ENCODE results near the gene FAM227B. TPM values are rescaled to one million over a fixed set of nuclear protein-coding genes. Genes with fewer than 3 reads are reported as not detected.
"Not testable (repeated sequence)": the region's sequence is repeated elsewhere in the genome, so short reads cannot be mapped to it uniquely, and the experiment has no call there.

Gene FAM227B
- total RNA-seq, 1 donor from 2014 or later, result 7.8 TPM

- Histone ChIP-seq H3K27me3 (ENCODE audit: control insufficient read depth in 3 of 3, insufficient read depth in 3 of 3, low read length in 3 of 3) (no peaks in the 10 kb centered on the region), H3K9ac (ENCODE audit: low read depth in 1 of 3, low read length in 3 of 3) (no peak overlapping the region), H3K4me1 (ENCODE audit: control insufficient read depth in 3 of 3, insufficient read depth in 3 of 3, low read length in 3 of 3) (no peaks in the 10 kb centered on the region), H3K36me3 (ENCODE audit: control insufficient read depth in 3 of 3, insufficient read depth in 3 of 3, low read length in 3 of 3) (no peaks in the 10 kb centered on the region), H3K4me3 (ENCODE audit: low read length in 3 of 3) (no peak overlapping the region), H3K9me3 (ENCODE audit: control insufficient read depth in 3 of 3, low read length in 3 of 3) (peaks cover 0 to 2% (median 0%) of the 10 kb centered on the region in 3 donors), H3K27ac (ENCODE audit: low read depth, low read length) (no peak overlapping the region)
These were observed 98.8 kb downstream of the FAM227B start for GRCh38 chr15:49521802-49522201.

DNA sequence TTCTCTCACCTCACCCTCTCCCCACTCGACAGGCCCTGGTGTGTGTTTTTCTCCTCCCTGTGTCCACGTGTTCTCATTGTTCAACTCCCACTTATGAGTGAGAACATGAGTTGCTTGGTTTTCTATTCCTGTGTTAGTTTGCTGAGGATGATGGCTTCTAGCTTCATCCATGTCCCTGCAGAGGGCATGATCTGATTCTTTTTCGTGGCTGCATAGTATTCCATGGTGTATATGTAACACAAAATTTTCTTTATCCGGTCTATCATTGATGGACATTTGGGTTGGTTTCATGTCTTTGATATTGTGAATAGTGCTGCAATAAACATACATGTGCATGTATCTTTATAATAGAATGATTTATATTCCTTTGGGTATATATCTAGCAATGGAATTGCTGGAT, 107.9 kb downstream of the FAM227B start:
- H3K9me3 ChIP-seq (ENCODE audit: control insufficient read depth in 3 of 3, low read length in 3 of 3); H3K4me3 ChIP-seq (ENCODE audit: low read length in 3 of 3); H3K27me3 ChIP-seq (ENCODE audit: control insufficient read depth in 3 of 3, insufficient read depth in 3 of 3, low read length in 3 of 3); H3K27ac ChIP-seq (ENCODE audit: low read depth, low read length); H3K9ac ChIP-seq (ENCODE audit: low read depth in 1 of 3, low read length in 3 of 3); H3K4me1 ChIP-seq (ENCODE audit: control insufficient read depth in 3 of 3, insufficient read depth in 3 of 3, low read length in 3 of 3); H3K36me3 ChIP-seq (ENCODE audit: control insufficient read depth in 3 of 3, insufficient read depth in 3 of 3, low read length in 3 of 3): not testable (repeated sequence)

DNA sequence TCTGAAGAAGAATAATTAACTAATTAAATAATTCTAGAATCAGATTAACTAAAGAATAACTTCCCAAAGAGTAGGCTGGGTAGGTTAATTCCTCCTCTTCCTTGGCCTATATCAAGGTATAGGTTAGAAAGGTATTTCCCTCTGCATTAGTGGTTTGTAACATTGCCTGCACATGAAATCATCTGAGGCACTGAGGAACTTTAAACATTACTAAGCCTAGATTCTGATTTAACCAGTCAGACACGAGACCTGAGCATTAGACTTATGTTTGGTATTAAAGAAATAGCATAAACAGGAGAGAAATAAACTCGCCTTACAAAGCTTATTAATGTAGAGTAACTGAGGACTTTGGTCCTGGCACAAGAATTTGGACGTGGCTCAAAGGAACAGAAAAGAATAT, 113.4 kb downstream of the FAM227B start:
- Histone ChIP-seq H3K4me1 (ENCODE audit: control insufficient read depth in 3 of 3, insufficient read depth in 3 of 3, low read length in 3 of 3) (no peaks in the 10 kb centered on the region), H3K9me3 (ENCODE audit: control insufficient read depth in 3 of 3, low read length in 3 of 3) (peaks cover 0 to 2% (median 0%) of the 10 kb centered on the region in 3 donors), H3K36me3 (ENCODE audit: control insufficient read depth in 3 of 3, insufficient read depth in 3 of 3, low read length in 3 of 3) (no peaks in the 10 kb centered on the region), H3K27me3 (ENCODE audit: control insufficient read depth in 3 of 3, insufficient read depth in 3 of 3, low read length in 3 of 3) (no peaks in the 10 kb centered on the region), H3K9ac (ENCODE audit: low read depth in 1 of 3, low read length in 3 of 3) (no peak overlapping the region), H3K4me3 (ENCODE audit: low read length in 3 of 3) (no peak overlapping the region), H3K27ac (ENCODE audit: low read depth, low read length) (no peak overlapping the region)

DNA sequence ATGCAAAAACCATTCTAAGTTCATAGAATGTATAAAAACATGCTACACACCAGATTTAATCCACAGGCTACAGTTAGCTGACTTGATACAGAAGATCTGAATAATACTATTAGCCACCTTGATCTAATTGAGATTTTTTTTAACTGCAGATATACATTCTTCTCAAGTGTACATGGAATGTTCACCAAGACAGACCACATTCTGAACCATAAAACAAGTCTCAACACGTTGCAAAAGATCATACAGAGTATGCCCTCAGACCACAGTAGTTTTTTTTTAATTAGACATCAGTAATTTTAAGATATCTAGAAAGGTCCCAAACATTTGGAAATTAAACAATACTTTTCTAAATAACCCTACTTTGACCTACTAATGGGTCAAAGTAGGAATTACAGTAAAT, 114.3 kb downstream of the FAM227B start:
- H3K4me1 ChIP-seq (ENCODE audit: control insufficient read depth in 3 of 3, insufficient read depth in 3 of 3, low read length in 3 of 3), result no peaks in the 10 kb centered on the region
- H3K27ac ChIP-seq (ENCODE audit: low read depth, low read length), result no peak overlapping the region
- no peak overlapping the region for H3K9ac ChIP-seq (ENCODE audit: low read depth in 1 of 3, low read length in 3 of 3)
- H3K4me3 ChIP-seq (ENCODE audit: low read length in 3 of 3), result no peak overlapping the region
- H3K27me3 ChIP-seq (ENCODE audit: control insufficient read depth in 3 of 3, insufficient read depth in 3 of 3, low read length in 3 of 3), result no peaks in the 10 kb centered on the region
- peaks cover 0 to 2% (median 0%) of the 10 kb centered on the region in 3 donors for H3K9me3 ChIP-seq (ENCODE audit: control insufficient read depth in 3 of 3, low read length in 3 of 3)
- H3K36me3 ChIP-seq (ENCODE audit: control insufficient read depth in 3 of 3, insufficient read depth in 3 of 3, low read length in 3 of 3), result no peaks in the 10 kb centered on the region

- H3K9ac ChIP-seq (ENCODE audit: low read depth in 1 of 3, low read length in 3 of 3), result no peak overlapping the region
- H3K36me3 ChIP-seq (ENCODE audit: control insufficient read depth in 3 of 3, insufficient read depth in 3 of 3, low read length in 3 of 3), result no peaks in the 10 kb centered on the region
- no peak overlapping the region for H3K27ac ChIP-seq (ENCODE audit: low read depth, low read length)
- no peaks in the 10 kb centered on the region for H3K4me1 ChIP-seq (ENCODE audit: control insufficient read depth in 3 of 3, insufficient read depth in 3 of 3, low read length in 3 of 3)
- H3K4me3 ChIP-seq (ENCODE audit: low read length in 3 of 3), result no peak overlapping the region
- H3K9me3 ChIP-seq (ENCODE audit: control insufficient read depth in 3 of 3, low read length in 3 of 3), result peaks cover 0 to 2% (median 0%) of the 10 kb centered on the region in 3 donors
- no peaks in the 10 kb centered on the region for H3K27me3 ChIP-seq (ENCODE audit: control insufficient read depth in 3 of 3, insufficient read depth in 3 of 3, low read length in 3 of 3)
These were observed 119.0 kb downstream of the FAM227B start for GRCh38 chr15:49501586-49501985.

DNA sequence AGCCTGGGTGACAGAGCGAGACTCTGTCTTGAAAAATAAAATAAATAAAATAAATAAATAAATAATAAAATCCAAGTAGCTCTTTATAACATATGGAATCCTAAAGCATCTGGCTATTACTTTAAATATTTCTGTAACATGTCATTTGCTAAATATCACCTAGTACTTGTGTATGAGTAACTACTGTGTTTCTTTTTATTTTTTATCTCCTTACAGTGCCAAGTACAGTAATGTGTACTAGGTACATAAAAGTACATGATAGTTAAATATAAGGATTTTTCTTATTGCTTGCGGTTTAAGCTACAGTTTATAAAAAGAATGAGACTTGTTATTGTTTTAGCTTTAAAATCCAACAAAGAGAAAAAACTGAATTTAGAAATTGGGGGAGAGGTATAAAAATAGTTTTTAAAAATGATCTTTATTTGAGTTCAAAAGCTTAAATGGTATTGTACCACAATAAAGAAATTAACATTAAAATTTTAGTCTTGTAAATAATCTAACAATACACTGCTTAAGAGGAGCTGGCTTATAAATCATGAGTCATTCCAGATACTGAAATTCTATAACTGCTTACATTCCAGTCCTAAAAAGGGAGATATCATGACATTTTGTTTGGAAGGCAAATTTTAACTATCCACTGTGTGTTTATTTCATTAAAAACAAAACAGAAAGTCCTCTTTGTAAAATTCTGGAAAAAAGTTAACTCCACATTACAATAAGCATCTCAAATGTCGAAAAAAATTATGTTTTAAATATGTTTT, 124.4 kb downstream of the FAM227B start:
- Histone ChIP-seq H3K4me1 (ENCODE audit: control insufficient read depth in 3 of 3, insufficient read depth in 3 of 3, low read length in 3 of 3) (no peaks in the 10 kb centered on the region), H3K9ac (ENCODE audit: low read depth in 1 of 3, low read length in 3 of 3) (no peak overlapping the region), H3K27me3 (ENCODE audit: control insufficient read depth in 3 of 3, insufficient read depth in 3 of 3, low read length in 3 of 3) (no peaks in the 10 kb centered on the region), H3K4me3 (ENCODE audit: low read length in 3 of 3) (no peak overlapping the region), H3K9me3 (ENCODE audit: control insufficient read depth in 3 of 3, low read length in 3 of 3) (no peaks in the 10 kb centered on the region), H3K36me3 (ENCODE audit: control insufficient read depth in 3 of 3, insufficient read depth in 3 of 3, low read length in 3 of 3) (no peaks in the 10 kb centered on the region), H3K27ac (ENCODE audit: low read depth, low read length) (no peak overlapping the region)

DNA sequence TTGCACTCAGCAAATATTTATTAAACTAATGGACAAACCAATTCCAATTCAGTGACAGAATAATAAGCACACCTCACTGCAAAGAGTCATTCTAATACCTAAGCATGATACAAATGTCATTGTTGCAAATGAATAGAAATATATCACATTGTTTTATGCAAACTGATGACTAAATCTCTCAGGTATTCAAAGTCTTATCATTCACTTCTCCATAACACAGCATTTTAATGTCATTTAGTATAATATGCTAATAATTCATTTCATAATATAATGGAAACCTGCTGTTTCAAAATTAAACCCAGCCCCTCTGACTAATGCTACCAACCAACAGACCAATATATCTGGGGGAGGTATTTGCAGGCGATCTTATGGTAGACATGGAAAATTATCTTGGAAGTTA, 125.8 kb downstream of the FAM227B start:
- Histone ChIP-seq H3K9ac (ENCODE audit: low read depth in 1 of 3, low read length in 3 of 3) (no peak overlapping the region), H3K36me3 (ENCODE audit: control insufficient read depth in 3 of 3, insufficient read depth in 3 of 3, low read length in 3 of 3) (no peaks in the 10 kb centered on the region), H3K27ac (ENCODE audit: low read depth, low read length) (no peak overlapping the region), H3K27me3 (ENCODE audit: control insufficient read depth in 3 of 3, insufficient read depth in 3 of 3, low read length in 3 of 3) (no peaks in the 10 kb centered on the region), H3K4me3 (ENCODE audit: low read length in 3 of 3) (no peak overlapping the region), H3K9me3 (ENCODE audit: control insufficient read depth in 3 of 3, low read length in 3 of 3) (no peaks in the 10 kb centered on the region), H3K4me1 (ENCODE audit: control insufficient read depth in 3 of 3, insufficient read depth in 3 of 3, low read length in 3 of 3) (no peaks in the 10 kb centered on the region)

DNA sequence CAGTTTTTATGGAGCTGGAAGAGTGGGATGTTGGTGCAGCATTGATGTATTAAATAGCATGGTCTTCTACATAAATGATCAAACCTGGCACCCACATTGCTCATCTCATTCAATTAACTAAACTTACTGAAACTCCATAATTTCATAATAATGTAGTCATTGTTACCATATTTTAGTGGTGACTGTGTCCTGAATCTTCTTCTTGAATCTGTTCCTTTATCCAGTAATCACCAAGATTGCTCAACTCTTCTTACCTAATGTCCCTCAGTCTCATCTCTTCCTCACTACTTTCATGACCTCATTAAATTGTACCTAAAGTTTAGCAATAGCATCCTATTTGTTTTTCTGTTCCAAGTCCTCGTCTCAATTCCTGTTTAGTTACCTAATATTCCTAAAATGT, 127.8 kb downstream of the FAM227B start:
- no peaks in the 10 kb centered on the region for H3K27me3 ChIP-seq (ENCODE audit: control insufficient read depth in 3 of 3, insufficient read depth in 3 of 3, low read length in 3 of 3)
- H3K4me3 ChIP-seq (ENCODE audit: low read length in 3 of 3), result no peak overlapping the region
- no peaks in the 10 kb centered on the region for H3K4me1 ChIP-seq (ENCODE audit: control insufficient read depth in 3 of 3, insufficient read depth in 3 of 3, low read length in 3 of 3)
- H3K9me3 ChIP-seq (ENCODE audit: control insufficient read depth in 3 of 3, low read length in 3 of 3), result no peaks in the 10 kb centered on the region
- H3K27ac ChIP-seq (ENCODE audit: low read depth, low read length), result no peak overlapping the region
- no peaks in the 10 kb centered on the region for H3K36me3 ChIP-seq (ENCODE audit: control insufficient read depth in 3 of 3, insufficient read depth in 3 of 3, low read length in 3 of 3)
- no peak overlapping the region for H3K9ac ChIP-seq (ENCODE audit: low read depth in 1 of 3, low read length in 3 of 3)

DNA sequence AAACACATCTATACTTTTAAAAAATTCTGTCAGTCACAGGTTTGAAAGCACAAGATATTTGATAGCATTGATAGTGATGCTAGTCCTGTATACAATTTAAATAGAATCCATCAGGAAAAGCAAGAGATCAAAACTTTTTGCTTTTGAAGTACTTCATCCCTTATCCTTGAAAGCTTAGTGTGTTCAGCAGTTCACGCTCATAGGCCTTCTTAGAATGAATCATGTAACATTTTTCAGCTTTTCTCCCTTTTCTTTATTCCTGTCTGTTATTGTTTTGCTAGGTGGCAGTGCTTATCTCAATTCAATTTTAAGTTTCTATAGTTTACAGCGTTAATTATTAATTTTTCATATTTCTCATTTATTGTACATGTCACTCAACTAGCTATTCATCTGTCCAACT, 128.5 kb downstream of the FAM227B start:
- H3K27me3 ChIP-seq (ENCODE audit: control insufficient read depth in 3 of 3, insufficient read depth in 3 of 3, low read length in 3 of 3), result no peaks in the 10 kb centered on the region
- no peaks in the 10 kb centered on the region for H3K9me3 ChIP-seq (ENCODE audit: control insufficient read depth in 3 of 3, low read length in 3 of 3)
- H3K4me1 ChIP-seq (ENCODE audit: control insufficient read depth in 3 of 3, insufficient read depth in 3 of 3, low read length in 3 of 3), result no peaks in the 10 kb centered on the region
- H3K9ac ChIP-seq (ENCODE audit: low read depth in 1 of 3, low read length in 3 of 3), result no peak overlapping the region
- no peaks in the 10 kb centered on the region for H3K36me3 ChIP-seq (ENCODE audit: control insufficient read depth in 3 of 3, insufficient read depth in 3 of 3, low read length in 3 of 3)
- H3K27ac ChIP-seq (ENCODE audit: low read depth, low read length), result no peak overlapping the region
- H3K4me3 ChIP-seq (ENCODE audit: low read length in 3 of 3), result no peak overlapping the region

GRCh38 chr15:49490966-49491365, 129.7 kb downstream of the FAM227B start:
- Histone ChIP-seq H3K9me3 (ENCODE audit: control insufficient read depth in 3 of 3, low read length in 3 of 3) (no peaks in the 10 kb centered on the region), H3K36me3 (ENCODE audit: control insufficient read depth in 3 of 3, insufficient read depth in 3 of 3, low read length in 3 of 3) (no peaks in the 10 kb centered on the region), H3K4me1 (ENCODE audit: control insufficient read depth in 3 of 3, insufficient read depth in 3 of 3, low read length in 3 of 3) (no peaks in the 10 kb centered on the region), H3K9ac (ENCODE audit: low read depth in 1 of 3, low read length in 3 of 3) (no peak overlapping the region), H3K27me3 (ENCODE audit: control insufficient read depth in 3 of 3, insufficient read depth in 3 of 3, low read length in 3 of 3) (no peaks in the 10 kb centered on the region), H3K4me3 (ENCODE audit: low read length in 3 of 3) (no peak overlapping the region), H3K27ac (ENCODE audit: low read depth, low read length) (no peak overlapping the region)
